IMR-90 (cell line): Measurements from ENCODE around the gene CDRT15. TPM values are rescaled to one million over a fixed set of nuclear protein-coding genes. Genes with fewer than 3 reads are reported as not detected.
A peak's percentile ranks its signal among the peaks of the same experiment; 100 is the strongest.
"Not testable (repeated sequence)": the region's sequence is repeated elsewhere in the genome, so short reads cannot be mapped to it uniquely, and the experiment has no call there.

Experiments
- ATAC-seq: fragments of 200-7000 bp; cut with Tn5 transposase; 2 replicates; pipeline ENCODE4 v1.9.1; 2020; ENCODE audit warnings: low read depth, mild to moderate bottlenecking, moderate library complexity
- BruUV-seq: library from RNA; stranded (reverse); fragments of 400-500 nt; replicated peaks from 2 replicates; lab custom pipeline; 2021; lab: Mats Ljungman, UMichigan
- CTCF ChIA-PET: fragments of 300-600 bp; formaldehyde crosslinking; extraction: SDS; loops from one replicate; lab custom pipeline; 2021; ENCODE audit warnings: antibody characterized with exemption; lab: Yijun Ruan, JAX
- POLR2A ChIA-PET: fragments of 300-600 bp; sonication (Branson Sonifier 250); formaldehyde crosslinking; loops from one replicate; lab custom pipeline; 2022; ENCODE audit warnings: antibody characterized with exemption; ENCODE audit not compliant: unreplicated experiment; lab: Charles Lee
- DNase-seq: peaks from one replicate; pipeline ENCODE4 v3.0.0; 2013
- H2AFZ ChIP-seq: replicated peaks from 2 replicates; pipeline ENCODE3; 2013; ENCODE audit warnings: low read length, mild to moderate bottlenecking; ENCODE audit not compliant: poor library complexity
- H2AK5ac ChIP-seq: 2 replicates; pipeline ENCODE4 v1.6.1; 2013; ENCODE audit warnings: low read depth, low read length, inconsistent platforms
- H2AK9ac ChIP-seq: replicated peaks from 2 replicates; pipeline ENCODE3; 2013; ENCODE audit warnings: mild to moderate bottlenecking, low read depth, low read length, moderate library complexity; ENCODE audit not compliant: poor library complexity
- H2BK120ac ChIP-seq: 2 replicates; pipeline ENCODE4 v1.6.1; 2013; ENCODE audit warnings: low read depth, low read length, inconsistent platforms
- H2BK15ac ChIP-seq: 3 replicates; pipeline ENCODE4 v1.6.1; 2013; ENCODE audit warnings: low read depth, low read length, inconsistent platforms
- H2BK20ac ChIP-seq: 2 replicates; pipeline ENCODE4 v1.6.1; 2013; ENCODE audit warnings: low read depth, mild to moderate bottlenecking, inconsistent platforms, low read length, moderate library complexity
- H2BK5ac ChIP-seq: 2 replicates; pipeline ENCODE4 v1.6.1; 2013; ENCODE audit warnings: mild to moderate bottlenecking, low read depth, low read length, inconsistent platforms; ENCODE audit not compliant: poor library complexity, severe bottlenecking
- H3K14ac ChIP-seq: replicated peaks from 2 replicates; pipeline ENCODE4 v1.6.1; 2013; ENCODE audit warnings: low read depth, low read length, inconsistent platforms
- H3K18ac ChIP-seq: 2 replicates; pipeline ENCODE4 v1.6.1; 2013; ENCODE audit warnings: low read depth, low read length, control low read depth
- H3K23ac ChIP-seq: 2 replicates; pipeline ENCODE4 v1.6.1; 2013; ENCODE audit warnings: low read depth, low read length, inconsistent platforms
- H3K27ac ChIP-seq: 2 replicates; pipeline ENCODE4 v1.5.1; 2013; ENCODE audit warnings: mild to moderate bottlenecking, control low read depth, low read length; ENCODE audit not compliant: insufficient read depth
- H3K27me3 ChIP-seq: 2 replicates; pipeline ENCODE4 v1.6.1; 2013; ENCODE audit warnings: low read length; ENCODE audit not compliant: control insufficient read depth, insufficient read depth
- H3K36me3 ChIP-seq: 2 replicates; pipeline ENCODE4 v1.6.1; 2013; ENCODE audit warnings: low read length, mixed read lengths; ENCODE audit not compliant: control insufficient read depth, insufficient read depth
- H3K4ac ChIP-seq: 2 replicates; pipeline ENCODE4 v1.6.1; 2013; ENCODE audit warnings: low read depth, low read length, inconsistent platforms
- H3K4me1 ChIP-seq: 2 replicates; pipeline ENCODE4 v1.6.1; 2013; ENCODE audit warnings: low read length, mixed read lengths; ENCODE audit not compliant: control insufficient read depth, insufficient read depth
- H3K4me2 ChIP-seq: 2 replicates; pipeline ENCODE4 v1.6.1; 2013; ENCODE audit warnings: low read depth, mild to moderate bottlenecking, control low read depth, low read length, moderate library complexity
- H3K4me3 ChIP-seq: 2 replicates; pipeline ENCODE4 v1.5.1; 2013; ENCODE audit warnings: low read depth, mild to moderate bottlenecking, control low read depth, low read length, moderate library complexity; ENCODE audit not compliant: insufficient read depth
- H3K56ac ChIP-seq: 2 replicates; pipeline ENCODE4 v1.6.1; 2013; ENCODE audit warnings: low read length, inconsistent platforms; ENCODE audit not compliant: insufficient read depth; ENCODE audit errors: extremely low read depth
- H3K79me1 ChIP-seq, 2 experiments: 2 replicates each; pipeline ENCODE4 v1.6.1; 2013; ENCODE audit warnings: low read length in 2 of 2, inconsistent platforms in 1 of 2, low read depth in 1 of 2
- H3K9ac ChIP-seq: 2 replicates; pipeline ENCODE4 v1.6.1; 2013; ENCODE audit warnings: low read depth, low read length, control low read depth
- H3K9me1 ChIP-seq: 2 replicates; pipeline ENCODE4 v1.6.1; 2013; ENCODE audit warnings: low read length, inconsistent platforms; ENCODE audit not compliant: insufficient read depth
- H3K9me3 ChIP-seq: 2 replicates; pipeline ENCODE4 v1.6.1; 2013; ENCODE audit warnings: low read length; ENCODE audit not compliant: control insufficient read depth, insufficient read depth
- H4K20me1 ChIP-seq: 2 replicates; pipeline ENCODE4 v1.6.1; 2013; ENCODE audit warnings: low read length, inconsistent platforms; ENCODE audit not compliant: insufficient read depth
- H4K5ac ChIP-seq: 2 replicates; pipeline ENCODE4 v1.6.1; 2013; ENCODE audit warnings: mild to moderate bottlenecking, low read depth, low read length, control low read depth
- H4K8ac ChIP-seq, 2 experiments: 2 replicates each; pipeline ENCODE4 v1.6.1; 2013; ENCODE audit warnings: low read depth in 2 of 2, low read length in 2 of 2, control low read depth in 1 of 2, inconsistent platforms in 1 of 2
- H4K91ac ChIP-seq: 2 replicates; pipeline ENCODE4 v1.6.1; 2013; ENCODE audit warnings: low read depth, low read length, inconsistent platforms; ENCODE audit not compliant: insufficient read depth
- CTCF ChIP-seq: conservative IDR thresholded peaks from 2 replicates; pipeline ENCODE4 v1.5.1; 2012; ENCODE audit warnings: mild to moderate bottlenecking, low read depth, low read length, improper control_type of control experiment
- MAFK ChIP-seq: IDR thresholded peaks from 2 replicates; pipeline ENCODE4 v1.6.1; 2012; ENCODE audit warnings: low read depth, low read length, improper control_type of control experiment
- NFE2L2 ChIP-seq: fragments of 150-350 bp; IDR thresholded peaks from 2 replicates; pipeline ENCODE4 v1.6.1; 2016; ENCODE audit warnings: low read depth, mild to moderate bottlenecking, low read length
- WGBS, 2 experiments: methylation state at CpG; one replicate each; pipeline versions ENCODE4 v1.1.5 to v1.1.7; 2013; ENCODE audit warnings: missing lambda C conversion rate in 2 of 2; ENCODE audit not compliant: insufficient read length in 1 of 2; ENCODE audit errors: extremely low coverage in 2 of 2; 5-methylcytosine and 5-hydroxymethylcytosine counted together
- dilution Hi-C: fragments of 300-500 bp; cut with HindIII; formaldehyde crosslinking; loops from one replicate; pipeline ENCODE4 v1.14.3; 2018; ENCODE audit warnings: low sequenced_read_pairs; ENCODE audit not compliant: unreplicated experiment
- in situ Hi-C: fragments of 300-500 bp; cut with MboI; formaldehyde crosslinking; loops from 3 replicates; pipeline ENCODE4 v1.14.3; 2019; ENCODE audit warnings: low sequenced_read_pairs, inconsistent platforms, mixed read lengths
- intact Hi-C: fragments of 100-400 bp; cut with micrococcal nuclease; formaldehyde crosslinking; loops from 2 replicates; pipeline ENCODE4 v1.10.0; 2022
- polyA plus RNA-seq, 3 experiments: library from polyadenylated mRNA; depleted of rRNA; stranded (reverse); fragments of >200 nt; gene quantifications; 2 replicates each; pipeline ENCODE4 v1.2.3, GENCODE V29; 2012; ENCODE audit warnings: low replicate concordance in 1 of 3
- total RNA-seq: library from RNA; depleted of rRNA; stranded (reverse); fragments of >200 nt; gene quantifications from 2 replicates; pipeline ENCODE4 v1.2.3, GENCODE V29; 2012

CDRT15 gene
- total and polyA plus RNA-seq, 2 of the 4 experiments (the other 2 are of a cell fraction) = not detected

GRCh38 chr17:14196377-14196997 lies 40.2 kb downstream of the CDRT15 start:
- H2AFZ ChIP-seq = no peak overlapping the region
- peak overlapping the region; percentile 6 for H2AK9ac ChIP-seq
- no peak overlapping the region for H4K8ac ChIP-seq
- no peak for DNase-seq
- no peak overlapping the region for H2AK5ac ChIP-seq
- no peaks in the 10 kb centered on the region for H4K20me1 ChIP-seq
- no peak overlapping the region for H2BK15ac ChIP-seq
- dilution Hi-C loops (no loop called here), in situ Hi-C loops (no loop called here), intact Hi-C loops (no loop called here)
- no peak overlapping the region for H3K27ac ChIP-seq
- WGBS, 2 experiments = 83% methylated on average over 1 of the region's 4 CpGs; no CpG with 5 or more reads in 1 of the 2 experiments
- no peaks in the 10 kb centered on the region for H3K4me1 ChIP-seq
- no peak overlapping the region for H3K14ac ChIP-seq
- ChIA-PET POLR2A (no interaction called here), CTCF (no interaction called here)
- no peak overlapping the region for H3K56ac ChIP-seq
- no peak overlapping the region for H4K91ac ChIP-seq
- H3K9me1 ChIP-seq = peaks cover 5% of the 10 kb centered on the region; the same call in 1 of the 2 replicates
- no TSS peak for BruUV-seq
- ATAC-seq = no peak
- H3K9me3 ChIP-seq = no peaks in the 10 kb centered on the region
- H2BK20ac ChIP-seq = no peak overlapping the region
- H3K9ac ChIP-seq = no peak overlapping the region
- H3K27me3 ChIP-seq = no peaks in the 10 kb centered on the region
- H4K5ac ChIP-seq = no peak overlapping the region
- TF ChIP-seq NFE2L2 (no peak), MAFK (no peak), CTCF (0 out of 2 replicates have a peak, but pooled peaks have one; percentile 3)
- peaks cover 5% of the 10 kb centered on the region for H3K36me3 ChIP-seq
- no peaks in the 10 kb centered on the region for H3K79me1 ChIP-seq
- H3K4ac ChIP-seq = no peak overlapping the region
- no peak overlapping the region for H3K4me2 ChIP-seq
- no peak overlapping the region for H3K4me3 ChIP-seq
- H2BK5ac ChIP-seq = no peak overlapping the region
- no peak overlapping the region for H2BK120ac ChIP-seq
- H3K23ac ChIP-seq = no peak overlapping the region
- H3K18ac ChIP-seq = no peak overlapping the region

GRCh38 chr17:14192636-14193344 lies 43.9 kb downstream of the CDRT15 start:
- dilution Hi-C loops, H4K8ac ChIP-seq, H4K5ac ChIP-seq, H3K9me1 ChIP-seq, H2BK20ac ChIP-seq, H2AK9ac ChIP-seq, H2AK5ac ChIP-seq, H2BK5ac ChIP-seq, H3K4me3 ChIP-seq, H3K27me3 ChIP-seq, H3K18ac ChIP-seq, H3K9me3 ChIP-seq, H4K20me1 ChIP-seq, H3K56ac ChIP-seq, H3K4ac ChIP-seq, CTCF ChIA-PET, H2AFZ ChIP-seq, H2BK120ac ChIP-seq, H3K36me3 ChIP-seq, H3K23ac ChIP-seq, H3K4me1 ChIP-seq, H2BK15ac ChIP-seq, H3K4me2 ChIP-seq, H3K27ac ChIP-seq, intact Hi-C loops, H3K14ac ChIP-seq, in situ Hi-C loops, H4K91ac ChIP-seq, DNase-seq, H3K79me1 ChIP-seq, BruUV-seq, ATAC-seq, POLR2A ChIA-PET, H3K9ac ChIP-seq: not testable (repeated sequence)
- WGBS, 2 experiments = no CpG with 5 or more reads among the region's 13 CpGs
